DND-41 (cell line): ENCODE data around the gene VAV3.

Experiments used
- ATAC-seq: fragments of 200-7000 bp; cut with Tn5 transposase; 3 replicates; pipeline ENCODE4 v1.9.1; 2021; ENCODE audit warnings: low read depth; ENCODE audit not compliant: insufficient read depth
- DNase-seq: peaks from one replicate; pipeline ENCODE4 v3.0.0-alpha.2; 2020
- H2AFZ ChIP-seq: 2 replicates; pipeline ENCODE4 v1.6.0; 2012; ENCODE audit warnings: low read depth, low read length
- H3K27ac ChIP-seq: 2 replicates; pipeline ENCODE4 v1.5.1; 2012; ENCODE audit warnings: low read length, inconsistent platforms
- H3K27me3 ChIP-seq: fragments of 200-600 bp; sonication (generic); 2 replicates; pipeline ENCODE4 v1.6.0; 2012; ENCODE audit warnings: low read length, mild to moderate bottlenecking, inconsistent platforms; ENCODE audit not compliant: insufficient read depth, poor library complexity
- H3K36me3 ChIP-seq: 2 replicates; pipeline ENCODE4 v1.5.1; 2012; ENCODE audit warnings: low read length, inconsistent platforms; ENCODE audit not compliant: insufficient read depth
- H3K4me1 ChIP-seq: 2 replicates; pipeline ENCODE4 v1.5.1; 2012; ENCODE audit warnings: mild to moderate bottlenecking, low read length; ENCODE audit not compliant: insufficient read depth
- H3K4me2 ChIP-seq: 2 replicates; pipeline ENCODE4 v1.6.0; 2012; ENCODE audit warnings: mild to moderate bottlenecking, moderate library complexity, low read length, inconsistent platforms; ENCODE audit not compliant: insufficient read depth
- H3K4me3 ChIP-seq, 2 experiments: fragments of 200-600 bp in 1 of 2; shearing (Covaris generic) in 1 of 2; 2 replicates each; pipeline ENCODE4 v1.5.1; 2012 to 2016; ENCODE audit warnings: inconsistent platforms in 2 of 2, low read length in 2 of 2, mild to moderate bottlenecking in 2 of 2, low read depth in 1 of 2, moderate library complexity in 1 of 2
- H3K79me2 ChIP-seq: 2 replicates; pipeline ENCODE4 v1.6.0; 2012; ENCODE audit warnings: low read length, inconsistent platforms; ENCODE audit not compliant: insufficient read depth
- H3K9ac ChIP-seq: 2 replicates; pipeline ENCODE4 v1.6.0; 2012; ENCODE audit warnings: low read depth, mild to moderate bottlenecking, inconsistent platforms, low read length, moderate library complexity
- H3K9me3 ChIP-seq: 2 replicates; pipeline ENCODE4 v1.5.1; 2012; ENCODE audit warnings: low read length, moderate library complexity, mild to moderate bottlenecking, inconsistent platforms; ENCODE audit not compliant: insufficient read depth, severe bottlenecking
- H4K20me1 ChIP-seq: 2 replicates; pipeline ENCODE4 v1.6.0; 2012; ENCODE audit warnings: low read length; ENCODE audit not compliant: insufficient read depth
- CTCF ChIP-seq: IDR thresholded peaks from 2 replicates; pipeline ENCODE4 v1.5.1; 2012; ENCODE audit warnings: borderline replicate concordance, low read length, moderate library complexity, mild to moderate bottlenecking; ENCODE audit not compliant: poor library complexity, severe bottlenecking; ENCODE audit errors: extremely low read depth
- EZH2 ChIP-seq: IDR thresholded peaks from 3 replicates; pipeline ENCODE4 v1.6.1; 2012; ENCODE audit warnings: borderline replicate concordance, low read depth, mild to moderate bottlenecking, moderate library complexity, low read length, inconsistent platforms; ENCODE audit not compliant: severe bottlenecking

VAV3 gene

GRCh38 chr1:107588321-107588720 is 376.7 kb downstream of the VAV3 start:
- Histone ChIP-seq H3K27ac (no peak overlapping the region), H3K9me3 (peaks cover 2% of the 10 kb centered on the region), H3K79me2 (no peaks in the 10 kb centered on the region), H3K4me3 (no peak overlapping the region), H3K4me1 (no peaks in the 10 kb centered on the region), H4K20me1 (no peaks in the 10 kb centered on the region), H3K4me2 (no peak overlapping the region), H3K27me3 (no peaks in the 10 kb centered on the region), H2AFZ (no peak overlapping the region), H3K9ac (no peak overlapping the region), H3K36me3 (peaks cover 30% of the 10 kb centered on the region)
- TF ChIP-seq CTCF (no peak), EZH2 (no peak)
- ATAC-seq (no peak), DNase-seq (no peak)

DNA sequence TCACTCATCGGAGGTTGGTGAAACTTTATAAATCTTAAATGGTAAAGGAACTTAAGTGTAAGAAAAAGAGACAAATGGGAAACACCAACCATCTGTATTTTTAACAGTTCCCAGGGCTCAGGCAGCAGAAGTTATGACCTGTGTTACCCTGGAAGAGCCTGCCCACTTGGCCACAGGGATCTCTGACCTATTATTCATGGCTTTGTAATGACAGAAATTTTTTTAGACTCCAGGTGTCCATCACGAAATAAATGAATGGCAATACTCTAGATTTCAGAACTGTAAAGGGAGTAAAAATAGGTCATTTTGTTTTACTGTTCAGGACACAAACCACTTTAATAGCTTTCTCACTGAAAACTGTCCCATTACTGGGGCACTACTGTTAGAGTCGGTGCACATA is 389.8 kb downstream of the VAV3 start:
- no peak for DNase-seq
- Histone ChIP-seq H3K79me2 (no peaks in the 10 kb centered on the region), H3K4me1 (no peaks in the 10 kb centered on the region), H3K27me3 (no peaks in the 10 kb centered on the region), H3K9me3 (no peaks in the 10 kb centered on the region), H3K9ac (no peak overlapping the region), H4K20me1 (no peaks in the 10 kb centered on the region), H3K4me2 (no peak overlapping the region), H2AFZ (no peak overlapping the region), H3K27ac (no peak overlapping the region), H3K4me3 (no peak overlapping the region), H3K36me3 (peaks cover 34% of the 10 kb centered on the region)
- TF ChIP-seq EZH2, result no peak
- TF ChIP-seq CTCF, result no peak
- no peak for ATAC-seq

DNA sequence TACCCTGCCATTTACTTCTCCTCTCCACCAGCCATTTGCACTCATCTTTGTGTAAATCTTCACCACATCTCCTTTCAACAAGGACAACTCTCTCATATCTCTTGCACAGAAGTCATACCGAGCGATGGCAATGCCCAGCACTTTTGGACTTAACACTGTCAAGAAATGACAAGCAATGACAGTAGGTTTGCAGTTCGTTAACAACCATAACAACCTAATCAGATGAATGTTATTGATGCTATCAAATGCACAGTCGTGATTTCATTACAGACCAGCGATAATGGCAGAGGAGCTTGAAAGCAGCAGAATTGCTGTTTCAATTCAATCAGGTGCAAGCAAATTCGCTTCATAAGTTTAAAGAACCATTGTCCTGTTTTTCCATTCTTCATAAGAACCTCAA is 390.9 kb downstream of the VAV3 start:
- TF ChIP-seq EZH2, result no peak
- no peak for TF ChIP-seq CTCF
- H3K27me3 ChIP-seq, result no peaks in the 10 kb centered on the region
- H3K9me3 ChIP-seq, result no peaks in the 10 kb centered on the region
- ATAC-seq (no peak), DNase-seq (no peak)
- no peak overlapping the region for H3K4me2 ChIP-seq
- no peaks in the 10 kb centered on the region for H3K79me2 ChIP-seq
- peaks cover 34% of the 10 kb centered on the region for H3K36me3 ChIP-seq
- H3K4me3 ChIP-seq, result no peak overlapping the region
- H2AFZ ChIP-seq, result no peak overlapping the region
- no peak overlapping the region for H3K9ac ChIP-seq
- H3K27ac ChIP-seq, result no peak overlapping the region
- H3K4me1 ChIP-seq, result no peaks in the 10 kb centered on the region
- H4K20me1 ChIP-seq, result no peaks in the 10 kb centered on the region

GRCh38 chr1:107572674-107573211 is 392.2 kb downstream of the VAV3 start:
- Histone ChIP-seq H2AFZ (no peak overlapping the region), H3K9me3 (no peaks in the 10 kb centered on the region), H3K79me2 (no peaks in the 10 kb centered on the region), H3K27ac (no peak overlapping the region), H3K36me3 (peaks cover 34% of the 10 kb centered on the region), H3K9ac (no peak overlapping the region), H3K27me3 (no peaks in the 10 kb centered on the region), H3K4me1 (no peaks in the 10 kb centered on the region), H4K20me1 (no peaks in the 10 kb centered on the region), H3K4me2 (no peak overlapping the region), H3K4me3 (no peak overlapping the region)
- DNase-seq (no peak), ATAC-seq (no peak)
- TF ChIP-seq EZH2, result no peak
- no peak for TF ChIP-seq CTCF
